HG02973 (cell line): ENCODE measurements around the gene CLDN5.

Experiments used
- ATAC-seq: cut with Tn5 transposase; IDR thresholded peaks from one replicate; pipeline ENCODE4 v1.9.1; 2021; ENCODE audit warnings: moderate library complexity; ENCODE audit not compliant: unreplicated experiment

Gene CLDN5

GRCh38 chr22:19523240-19524169 is 705 bp downstream of the CLDN5 start:
- no peak for ATAC-seq

- no peak for ATAC-seq
Measured at GRCh38 chr22:19522881-19523239, 1.4 kb downstream of the CLDN5 start.

GRCh38 chr22:19522190-19522880 is 1.9 kb downstream of the CLDN5 start:
- no peak for ATAC-seq

- ATAC-seq: no peak
Measured at GRCh38 chr22:19520566-19521305, 3.5 kb downstream of the CLDN5 start.

- ATAC-seq: no peak
Measured at GRCh38 chr22:19520007-19520406, 4.2 kb downstream of the CLDN5 start.

GRCh38 chr22:19519041-19519926 is 4.9 kb downstream of the CLDN5 start:
- no peak for ATAC-seq

- no peak for ATAC-seq
Measured at GRCh38 chr22:19518635-19519034, 5.6 kb downstream of the CLDN5 start.

- ATAC-seq: no peak
Measured at GRCh38 chr22:19517919-19518611, 6.1 kb downstream of the CLDN5 start.

GRCh38 chr22:19517171-19517500 is 7.1 kb downstream of the CLDN5 start:
- ATAC-seq: no peak

- ATAC-seq: no peak
Measured at GRCh38 chr22:19516378-19517170, 7.6 kb downstream of the CLDN5 start.

GRCh38 chr22:19515654-19516377 is 8.4 kb downstream of the CLDN5 start:
- ATAC-seq: no peak

- no peak for ATAC-seq
Measured at GRCh38 chr22:19514831-19515565, 9.2 kb downstream of the CLDN5 start.

GRCh38 chr22:19513823-19514222 is 10.4 kb downstream of the CLDN5 start:
- no peak for ATAC-seq

- no peak for ATAC-seq
Measured at GRCh38 chr22:19510919-19511341, 13.3 kb downstream of the CLDN5 start.

- ATAC-seq: no peak
Measured at GRCh38 chr22:19509923-19510322, 14.3 kb downstream of the CLDN5 start.

- no peak for ATAC-seq
Measured at GRCh38 chr22:19509191-19509590, 15.0 kb downstream of the CLDN5 start.

- ATAC-seq: no peak
Measured at GRCh38 chr22:19508024-19508776, 16.0 kb downstream of the CLDN5 start.
